Adipocyte (in vitro differentiated cells): ENCODE data around the gene KISS1.

Experiments
- DNase-seq: peaks from one replicate; pipeline ENCODE4 v3.0.0-alpha.2; 2015; ENCODE audit warnings: low read depth
- H3K27me3 ChIP-seq: replicated peaks from 2 replicates; pipeline ENCODE4 v1.7.0; 2013; ENCODE audit warnings: mild to moderate bottlenecking, low read length, moderate library complexity; ENCODE audit not compliant: control insufficient read depth, insufficient read depth
- H3K36me3 ChIP-seq: 2 replicates; pipeline ENCODE4 v1.7.0; 2013; ENCODE audit warnings: low read length, mild to moderate bottlenecking, moderate library complexity; ENCODE audit not compliant: control insufficient read depth, insufficient read depth, severe bottlenecking
- H3K4me1 ChIP-seq: 2 replicates; pipeline ENCODE4 v1.7.0; 2013; ENCODE audit warnings: mild to moderate bottlenecking, low read length, moderate library complexity; ENCODE audit not compliant: control insufficient read depth, insufficient read depth
- H3K4me3 ChIP-seq: 2 replicates; pipeline ENCODE4 v1.7.0; 2013; ENCODE audit warnings: mild to moderate bottlenecking, low read length, moderate library complexity
- H3K9ac ChIP-seq: 2 replicates; pipeline ENCODE4 v1.7.0; 2013; ENCODE audit warnings: mild to moderate bottlenecking, low read length, moderate library complexity
- H3K9me3 ChIP-seq: 2 replicates; pipeline ENCODE4 v1.7.0; 2013; ENCODE audit warnings: mild to moderate bottlenecking, low read length, moderate library complexity; ENCODE audit not compliant: control insufficient read depth

Gene KISS1

GRCh38 chr1:204202481-204202880, 6.2 kb upstream of the KISS1 start:
- Histone ChIP-seq H3K9me3 (no peaks in the 10 kb centered on the region), H3K9ac (no peak overlapping the region), H3K4me3 (no peak overlapping the region), H3K36me3 (no peaks in the 10 kb centered on the region), H3K4me1 (peaks cover 15% of the 10 kb centered on the region), H3K27me3 (peaks cover 67% of the 10 kb centered on the region)
- DNase-seq: no peak

- no peak for DNase-seq
- Histone ChIP-seq H3K9ac (no peak overlapping the region), H3K9me3 (no peaks in the 10 kb centered on the region), H3K4me3 (no peak overlapping the region), H3K36me3 (no peaks in the 10 kb centered on the region), H3K4me1 (peaks cover 15% of the 10 kb centered on the region), H3K27me3 (peaks cover 68% of the 10 kb centered on the region)
These were observed 5.2 kb upstream of the KISS1 start for GRCh38 chr1:204201348-204202040.

GRCh38 chr1:204199579-204199978, 3.3 kb upstream of the KISS1 start:
- H3K9me3 ChIP-seq: no peaks in the 10 kb centered on the region
- H3K9ac ChIP-seq: no peak overlapping the region
- peaks cover 7% of the 10 kb centered on the region for H3K4me1 ChIP-seq
- H3K27me3 ChIP-seq: peaks cover 76% of the 10 kb centered on the region
- no peak overlapping the region for H3K4me3 ChIP-seq
- H3K36me3 ChIP-seq: no peaks in the 10 kb centered on the region
- DNase-seq: no peak

- Histone ChIP-seq H3K9ac (no peak overlapping the region), H3K36me3 (no peaks in the 10 kb centered on the region), H3K9me3 (no peaks in the 10 kb centered on the region), H3K4me1 (peaks cover 7% of the 10 kb centered on the region), H3K4me3 (no peak overlapping the region), H3K27me3 (peaks cover 74% of the 10 kb centered on the region)
- DNase-seq: peak; percentile 55
These were observed 2.4 kb upstream of the KISS1 start for GRCh38 chr1:204198348-204199340.

- Histone ChIP-seq H3K4me1 (peaks cover 7% of the 10 kb centered on the region), H3K27me3 (peaks cover 71% of the 10 kb centered on the region)
These were observed 777 bp upstream of the KISS1 start for GRCh38 chr1:204197068-204197467.

GRCh38 chr1:204194771-204195170, 1.5 kb downstream of the KISS1 start:
- Histone ChIP-seq H3K4me1 (peaks cover 7% of the 10 kb centered on the region), H3K4me3 (no peak overlapping the region), H3K36me3 (no peaks in the 10 kb centered on the region), H3K9me3 (no peaks in the 10 kb centered on the region), H3K27me3 (peaks cover 73% of the 10 kb centered on the region), H3K9ac (no peak overlapping the region)
- DNase-seq: no peak

More at GRCh38 chr1:204197068-204197467, 777 bp upstream of the KISS1 start:
- Histone ChIP-seq H3K36me3 (no peaks in the 10 kb centered on the region), H3K4me3 (no peak overlapping the region), H3K9ac (no peak overlapping the region), H3K9me3 (no peaks in the 10 kb centered on the region)
- DNase-seq: no peak

- no peaks in the 10 kb centered on the region for H3K9me3 ChIP-seq
- DNase-seq: no peak
- no peak overlapping the region for H3K4me3 ChIP-seq
- no peak overlapping the region for H3K9ac ChIP-seq
- H3K4me1 ChIP-seq: peaks cover 7% of the 10 kb centered on the region
- peaks cover 74% of the 10 kb centered on the region for H3K27me3 ChIP-seq
- H3K36me3 ChIP-seq: no peaks in the 10 kb centered on the region
These were observed 2.2 kb downstream of the KISS1 start for GRCh38 chr1:204194080-204194479.

- Histone ChIP-seq H3K27me3 (peaks cover 82% of the 10 kb centered on the region), H3K9me3 (no peaks in the 10 kb centered on the region), H3K9ac (no peak overlapping the region), H3K4me1 (no peaks in the 10 kb centered on the region), H3K36me3 (no peaks in the 10 kb centered on the region), H3K4me3 (no peak overlapping the region)
- no peak for DNase-seq
These were observed 3.5 kb downstream of the KISS1 start for GRCh38 chr1:204192589-204193352.

GRCh38 chr1:204192046-204192445, 4.2 kb downstream of the KISS1 start:
- no peak overlapping the region for H3K9ac ChIP-seq
- peaks cover 83% of the 10 kb centered on the region for H3K27me3 ChIP-seq
- no peaks in the 10 kb centered on the region for H3K4me1 ChIP-seq
- no peak for DNase-seq
- no peaks in the 10 kb centered on the region for H3K36me3 ChIP-seq
- no peak overlapping the region for H3K4me3 ChIP-seq
- no peaks in the 10 kb centered on the region for H3K9me3 ChIP-seq

- no peak for DNase-seq
- Histone ChIP-seq H3K36me3 (no peaks in the 10 kb centered on the region), H3K27me3 (peaks cover 83% of the 10 kb centered on the region), H3K9ac (no peak overlapping the region), H3K4me3 (no peak overlapping the region), H3K9me3 (no peaks in the 10 kb centered on the region), H3K4me1 (no peaks in the 10 kb centered on the region)
These were observed 4.8 kb downstream of the KISS1 start for GRCh38 chr1:204191456-204191855.
